ENCODE data around the gene FHDC1.

FHDC1 gene

GRCh38 chr4:152943672-152944071, 7.5 kb downstream of the FHDC1 start:
- Histone ChIP-seq H3K27ac (no peak overlapping the region), H3K4me1 (ENCODE audit: low read depth, poor library complexity, severe bottlenecking) (no peaks in the 10 kb centered on the region), H3K79me2 (ENCODE audit: insufficient read depth, low read depth) (no peaks in the 10 kb centered on the region), H3K4me3 (IDR thresholded peaks at IDR 0.05; ENCODE audit: insufficient read depth, low read depth, low read length) (no peak overlapping the region), H2AFZ (ENCODE audit: low read depth) (no peak overlapping the region), H3K27me3 (ENCODE audit: insufficient read depth, low read depth) (peaks cover 1% of the 10 kb centered on the region; the same call in 1 of the 2 replicates), H3K36me3 (ENCODE audit: insufficient read depth) (no peaks in the 10 kb centered on the region), H3K9ac (no peak overlapping the region), H4K20me1 (ENCODE audit: insufficient read depth) (no peaks in the 10 kb centered on the region), H3K4me2 (no peak overlapping the region)
- TF ChIP-seq, protein P1, sequence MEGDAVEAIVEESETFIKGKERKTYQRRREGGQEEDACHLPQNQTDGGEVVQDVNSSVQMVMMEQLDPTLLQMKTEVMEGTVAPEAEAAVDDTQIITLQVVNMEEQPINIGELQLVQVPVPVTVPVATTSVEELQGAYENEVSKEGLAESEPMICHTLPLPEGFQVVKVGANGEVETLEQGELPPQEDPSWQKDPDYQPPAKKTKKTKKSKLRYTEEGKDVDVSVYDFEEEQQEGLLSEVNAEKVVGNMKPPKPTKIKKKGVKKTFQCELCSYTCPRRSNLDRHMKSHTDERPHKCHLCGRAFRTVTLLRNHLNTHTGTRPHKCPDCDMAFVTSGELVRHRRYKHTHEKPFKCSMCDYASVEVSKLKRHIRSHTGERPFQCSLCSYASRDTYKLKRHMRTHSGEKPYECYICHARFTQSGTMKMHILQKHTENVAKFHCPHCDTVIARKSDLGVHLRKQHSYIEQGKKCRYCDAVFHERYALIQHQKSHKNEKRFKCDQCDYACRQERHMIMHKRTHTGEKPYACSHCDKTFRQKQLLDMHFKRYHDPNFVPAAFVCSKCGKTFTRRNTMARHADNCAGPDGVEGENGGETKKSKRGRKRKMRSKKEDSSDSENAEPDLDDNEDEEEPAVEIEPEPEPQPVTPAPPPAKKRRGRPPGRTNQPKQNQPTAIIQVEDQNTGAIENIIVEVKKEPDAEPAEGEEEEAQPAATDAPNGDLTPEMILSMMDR (conservative IDR thresholded peaks at IDR 0.05; ENCODE audit: low read depth, low read length), result no peak

DNA sequence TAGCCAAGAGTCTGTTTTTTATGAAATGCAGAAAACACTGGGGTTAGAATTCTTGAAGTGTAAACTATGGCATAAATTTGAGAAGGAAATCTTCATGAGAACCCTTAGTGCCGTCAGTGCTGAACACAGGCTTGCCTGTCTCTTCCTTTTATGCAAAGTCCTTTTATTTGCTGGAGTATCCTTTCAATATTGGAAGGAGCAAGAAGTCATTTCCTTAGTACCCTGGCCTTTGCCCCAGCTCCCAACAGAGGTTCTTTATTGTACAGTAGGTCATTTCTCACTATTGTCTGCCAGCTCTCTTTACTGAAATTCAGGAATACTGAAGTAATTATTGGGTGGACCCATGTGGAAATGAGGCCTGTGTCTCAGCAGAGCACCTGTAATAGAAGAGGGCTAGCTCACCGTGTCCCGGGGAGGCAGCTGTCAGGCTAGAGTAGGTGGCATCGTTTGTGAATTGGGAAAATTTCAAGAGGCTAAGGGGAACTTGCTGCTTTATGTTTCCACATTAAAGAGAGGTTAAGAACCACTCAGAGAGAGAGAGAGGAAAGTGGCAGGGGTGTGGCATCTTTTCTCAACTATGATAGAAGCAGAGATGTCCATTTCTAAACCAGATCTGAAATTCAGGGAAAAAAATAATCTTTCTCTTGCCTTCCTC, 8.7 kb downstream of the FHDC1 start:
- Histone ChIP-seq H2AFZ (ENCODE audit: low read depth) (no peak overlapping the region), H3K36me3 (ENCODE audit: insufficient read depth) (no peaks in the 10 kb centered on the region), H3K4me1 (ENCODE audit: low read depth, poor library complexity, severe bottlenecking) (no peaks in the 10 kb centered on the region)

GRCh38 chr4:152945639-152946038, 9.5 kb downstream of the FHDC1 start:
- Histone ChIP-seq H3K79me2 (ENCODE audit: insufficient read depth, low read depth) (no peaks in the 10 kb centered on the region), H3K27ac (no peak overlapping the region), H3K9ac (no peak overlapping the region), H4K20me1 (ENCODE audit: insufficient read depth) (no peaks in the 10 kb centered on the region), H3K4me1 (ENCODE audit: low read depth, poor library complexity, severe bottlenecking) (no peaks in the 10 kb centered on the region), H3K27me3 (ENCODE audit: insufficient read depth, low read depth) (no peaks in the 10 kb centered on the region), H3K36me3 (ENCODE audit: insufficient read depth) (no peaks in the 10 kb centered on the region), H2AFZ (ENCODE audit: low read depth) (no peak overlapping the region), H3K4me2 (no peak overlapping the region), H3K4me3 (IDR thresholded peaks at IDR 0.05; ENCODE audit: insufficient read depth, low read depth, low read length) (no peak overlapping the region)
- TF ChIP-seq, protein P1 (conservative IDR thresholded peaks at IDR 0.05; ENCODE audit: low read depth, low read length), result no peak

More for the DNA sequence above, 8.7 kb downstream of the FHDC1 start:
- Histone ChIP-seq H3K9ac (no peak overlapping the region), H4K20me1 (ENCODE audit: insufficient read depth) (no peaks in the 10 kb centered on the region), H3K27ac (no peak overlapping the region), H3K79me2 (ENCODE audit: insufficient read depth, low read depth) (no peaks in the 10 kb centered on the region), H3K27me3 (ENCODE audit: insufficient read depth, low read depth) (no peaks in the 10 kb centered on the region), H3K4me2 (no peak overlapping the region), H3K4me3 (IDR thresholded peaks at IDR 0.05; ENCODE audit: insufficient read depth, low read depth, low read length) (no peak overlapping the region)
- TF ChIP-seq, protein P1 (conservative IDR thresholded peaks at IDR 0.05; ENCODE audit: low read depth, low read length), result no peak

- TF ChIP-seq, protein P1 (conservative IDR thresholded peaks at IDR 0.05; ENCODE audit: low read depth, low read length), result no peak
- H4K20me1 ChIP-seq (ENCODE audit: insufficient read depth), result no peaks in the 10 kb centered on the region
- H3K27ac ChIP-seq, result no peak overlapping the region
- no peaks in the 10 kb centered on the region for H3K4me1 ChIP-seq (ENCODE audit: low read depth, poor library complexity, severe bottlenecking)
- H3K79me2 ChIP-seq (ENCODE audit: insufficient read depth, low read depth), result no peaks in the 10 kb centered on the region
- no peaks in the 10 kb centered on the region for H3K27me3 ChIP-seq (ENCODE audit: insufficient read depth, low read depth)
- H2AFZ ChIP-seq (ENCODE audit: low read depth), result no peak overlapping the region
- no peak overlapping the region for H3K9ac ChIP-seq
- no peak overlapping the region for H3K4me3 ChIP-seq (IDR thresholded peaks at IDR 0.05; ENCODE audit: insufficient read depth, low read depth, low read length)
- H3K36me3 ChIP-seq (ENCODE audit: insufficient read depth), result no peaks in the 10 kb centered on the region
- no peak overlapping the region for H3K4me2 ChIP-seq
These were observed 10.3 kb downstream of the FHDC1 start for GRCh38 chr4:152946446-152946845.
